ENCODE data around the gene MRPS23.
A peak's percentile ranks its signal among the peaks of the same experiment; 100 is the strongest.

The MRPS23 gene

GRCh38 chr17:57832314-57833178, 17.3 kb downstream of the MRPS23 start:
- peak overlapping the region; percentile 22 for H3K4me3 ChIP-seq (ENCODE audit: extremely low read depth, insufficient read depth, low read length, poor library complexity, severe bottlenecking)
- H3K9me3 ChIP-seq (ENCODE audit: control insufficient read depth, low read length) = no peaks in the 10 kb centered on the region
- H3K27ac ChIP-seq (ENCODE audit: low read depth, low read length, severe bottlenecking) = peak overlapping the region; percentile 68
- H3K36me3 ChIP-seq (ENCODE audit: control insufficient read depth, insufficient read depth, low read length) = no peaks in the 10 kb centered on the region
- WGBS, 2 experiments (ENCODE audit: insufficient coverage in 2 of 2) = 16 to 17% methylated on average over 5 to 8 of the region's 12 CpGs
- no peaks in the 10 kb centered on the region for H3K4me1 ChIP-seq (ENCODE audit: control insufficient read depth, insufficient read depth, low read length, poor library complexity, severe bottlenecking)

GRCh38 chr17:57830880-57831279, 19.0 kb downstream of the MRPS23 start:
- WGBS, 2 experiments (ENCODE audit: insufficient coverage in 2 of 2) = 76 to 78% methylated on average over 6 to 7 of the region's 7 CpGs
- H3K27ac ChIP-seq (ENCODE audit: low read depth, low read length, severe bottlenecking) = no peak overlapping the region
- no peaks in the 10 kb centered on the region for H3K36me3 ChIP-seq (ENCODE audit: control insufficient read depth, insufficient read depth, low read length)
- H3K4me1 ChIP-seq (ENCODE audit: control insufficient read depth, insufficient read depth, low read length, poor library complexity, severe bottlenecking) = no peaks in the 10 kb centered on the region
- no peaks in the 10 kb centered on the region for H3K9me3 ChIP-seq (ENCODE audit: control insufficient read depth, low read length)
- H3K4me3 ChIP-seq (ENCODE audit: extremely low read depth, insufficient read depth, low read length, poor library complexity, severe bottlenecking) = no peak overlapping the region

DNA sequence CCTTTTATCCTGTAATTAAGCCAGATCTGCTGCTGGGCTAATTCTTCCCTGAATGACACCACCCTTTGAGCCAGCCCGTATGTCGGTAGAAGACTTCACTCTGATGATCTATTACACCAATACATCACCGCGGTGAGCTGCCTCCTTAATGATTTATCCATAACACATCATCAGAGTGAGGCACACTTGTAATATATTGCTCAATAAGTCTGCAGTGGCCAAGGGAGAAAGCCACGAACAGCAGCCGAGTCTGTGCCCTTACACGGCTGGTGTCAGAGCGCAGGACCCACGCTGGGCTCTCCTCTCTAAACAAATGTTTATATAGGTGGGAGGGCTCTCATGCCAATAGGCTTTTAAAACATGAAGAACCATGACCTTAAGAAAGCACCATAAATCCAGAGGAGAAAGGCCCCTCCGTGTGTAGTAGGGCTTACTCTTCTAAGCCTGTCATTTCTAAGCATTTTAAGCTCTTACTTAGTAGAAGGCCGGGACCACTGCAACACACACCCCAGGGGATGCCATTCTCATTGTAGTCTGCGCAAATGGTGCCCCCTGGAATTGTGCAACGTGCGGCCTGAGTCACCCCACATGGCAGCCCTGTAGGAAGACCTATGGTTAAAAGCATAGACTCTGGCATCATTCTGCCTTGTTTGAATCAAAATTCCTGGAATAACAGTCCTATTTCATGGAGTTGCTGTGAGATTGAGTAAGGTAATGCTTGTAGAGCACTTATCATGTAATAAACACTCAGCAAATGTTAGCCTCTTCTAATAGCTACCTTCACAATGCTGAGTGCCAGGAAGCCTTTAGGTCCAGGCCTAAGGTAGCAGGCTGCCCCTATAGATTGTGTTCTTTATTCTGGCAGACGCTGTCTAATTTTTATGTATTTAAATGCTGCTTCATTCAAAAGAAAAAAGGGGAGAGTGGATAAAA, 26.1 kb downstream of the MRPS23 start:
- Histone ChIP-seq H3K27ac (ENCODE audit: low read depth, low read length, severe bottlenecking) (no peak overlapping the region), H3K4me3 (ENCODE audit: extremely low read depth, insufficient read depth, low read length, poor library complexity, severe bottlenecking) (no peak overlapping the region), H3K36me3 (ENCODE audit: control insufficient read depth, insufficient read depth, low read length) (no peaks in the 10 kb centered on the region), H3K4me1 (ENCODE audit: control insufficient read depth, insufficient read depth, low read length, poor library complexity, severe bottlenecking) (no peaks in the 10 kb centered on the region), H3K9me3 (ENCODE audit: control insufficient read depth, low read length) (no peaks in the 10 kb centered on the region)
- WGBS, 2 experiments (ENCODE audit: insufficient coverage in 2 of 2) = 85 to 87% methylated on average over 8 to 13 of the region's 15 CpGs

- Histone ChIP-seq H3K9me3 (ENCODE audit: control insufficient read depth, low read length) (no peaks in the 10 kb centered on the region), H3K36me3 (ENCODE audit: control insufficient read depth, insufficient read depth, low read length) (no peaks in the 10 kb centered on the region), H3K27ac (ENCODE audit: low read depth, low read length, severe bottlenecking) (no peak overlapping the region), H3K4me1 (ENCODE audit: control insufficient read depth, insufficient read depth, low read length, poor library complexity, severe bottlenecking) (no peaks in the 10 kb centered on the region), H3K4me3 (ENCODE audit: extremely low read depth, insufficient read depth, low read length, poor library complexity, severe bottlenecking) (no peak overlapping the region)
- WGBS, 2 experiments (ENCODE audit: insufficient coverage in 2 of 2) = 90 to 97% methylated on average over 4 of the region's 5 CpGs
Measured at GRCh38 chr17:57819867-57820266, 30.0 kb downstream of the MRPS23 start.

- WGBS, 2 experiments (ENCODE audit: insufficient coverage in 2 of 2) = no CpG with 5 or more reads among the region's 2 CpGs
- H3K4me1 ChIP-seq (ENCODE audit: control insufficient read depth, insufficient read depth, low read length, poor library complexity, severe bottlenecking) = no peaks in the 10 kb centered on the region
Measured at GRCh38 chr17:57819285-57819684, 30.6 kb downstream of the MRPS23 start.

GRCh38 chr17:57818066-57818465, 31.8 kb downstream of the MRPS23 start:
- no peak overlapping the region for H3K4me3 ChIP-seq (ENCODE audit: extremely low read depth, insufficient read depth, low read length, poor library complexity, severe bottlenecking)
- no peaks in the 10 kb centered on the region for H3K9me3 ChIP-seq (ENCODE audit: control insufficient read depth, low read length)
- WGBS, 2 experiments (ENCODE audit: insufficient coverage in 2 of 2) = 68 to 84% methylated on average over 9 of the region's 9 CpGs
- H3K27ac ChIP-seq (ENCODE audit: low read depth, low read length, severe bottlenecking) = no peak overlapping the region
- H3K36me3 ChIP-seq (ENCODE audit: control insufficient read depth, insufficient read depth, low read length) = no peaks in the 10 kb centered on the region
- no peaks in the 10 kb centered on the region for H3K4me1 ChIP-seq (ENCODE audit: control insufficient read depth, insufficient read depth, low read length, poor library complexity, severe bottlenecking)

More at GRCh38 chr17:57819285-57819684, 30.6 kb downstream of the MRPS23 start:
- Histone ChIP-seq H3K36me3 (ENCODE audit: control insufficient read depth, insufficient read depth, low read length) (no peaks in the 10 kb centered on the region), H3K9me3 (ENCODE audit: control insufficient read depth, low read length) (no peaks in the 10 kb centered on the region), H3K4me3 (ENCODE audit: extremely low read depth, insufficient read depth, low read length, poor library complexity, severe bottlenecking) (no peak overlapping the region), H3K27ac (ENCODE audit: low read depth, low read length, severe bottlenecking) (no peak overlapping the region)

- no peaks in the 10 kb centered on the region for H3K4me1 ChIP-seq (ENCODE audit: control insufficient read depth, insufficient read depth, low read length, poor library complexity, severe bottlenecking)
- H3K36me3 ChIP-seq (ENCODE audit: control insufficient read depth, insufficient read depth, low read length) = no peaks in the 10 kb centered on the region
- no peaks in the 10 kb centered on the region for H3K9me3 ChIP-seq (ENCODE audit: control insufficient read depth, low read length)
- no peak overlapping the region for H3K4me3 ChIP-seq (ENCODE audit: extremely low read depth, insufficient read depth, low read length, poor library complexity, severe bottlenecking)
- no peak overlapping the region for H3K27ac ChIP-seq (ENCODE audit: low read depth, low read length, severe bottlenecking)
- 96 to 100% methylated on average over 3 of the region's 4 CpGs for WGBS, 2 experiments (ENCODE audit: insufficient coverage in 2 of 2)
Measured at GRCh38 chr17:57817299-57817698, 32.5 kb downstream of the MRPS23 start.

GRCh38 chr17:57814421-57814820, 35.4 kb downstream of the MRPS23 start:
- Histone ChIP-seq H3K9me3 (ENCODE audit: control insufficient read depth, low read length) (no peaks in the 10 kb centered on the region), H3K4me1 (ENCODE audit: control insufficient read depth, insufficient read depth, low read length, poor library complexity, severe bottlenecking) (no peaks in the 10 kb centered on the region), H3K36me3 (ENCODE audit: control insufficient read depth, insufficient read depth, low read length) (no peaks in the 10 kb centered on the region), H3K4me3 (ENCODE audit: extremely low read depth, insufficient read depth, low read length, poor library complexity, severe bottlenecking) (no peak overlapping the region), H3K27ac (ENCODE audit: low read depth, low read length, severe bottlenecking) (no peak overlapping the region)
- WGBS, 2 experiments (ENCODE audit: insufficient coverage in 2 of 2) = no CpG with 5 or more reads among the region's 1 CpG

GRCh38 chr17:57811638-57812280, 38.1 kb downstream of the MRPS23 start:
- Histone ChIP-seq H3K27ac (ENCODE audit: low read depth, low read length, severe bottlenecking) (no peak overlapping the region), H3K4me3 (ENCODE audit: extremely low read depth, insufficient read depth, low read length, poor library complexity, severe bottlenecking) (no peak overlapping the region), H3K9me3 (ENCODE audit: control insufficient read depth, low read length) (no peaks in the 10 kb centered on the region), H3K36me3 (ENCODE audit: control insufficient read depth, insufficient read depth, low read length) (no peaks in the 10 kb centered on the region), H3K4me1 (ENCODE audit: control insufficient read depth, insufficient read depth, low read length, poor library complexity, severe bottlenecking) (no peaks in the 10 kb centered on the region)
- WGBS, 2 experiments (ENCODE audit: insufficient coverage in 2 of 2) = 90 to 92% methylated on average over 8 of the region's 8 CpGs
